Breast epithelium (tissue), 3 donors: ENCODE results near the gene TFB1M.

Experiments
- CTCF ChIP-seq, 3 donors: fragments of 450-650 bp; IDR thresholded peaks; one replicate each; pipeline ENCODE4 v1.5.1; 2016 to 2017; ENCODE audit warnings: antibody characterized with exemption in 3 of 3, mild to moderate bottlenecking in 3 of 3, moderate library complexity in 3 of 3
- POLR2A ChIP-seq: fragments of 450-650 bp; IDR thresholded peaks from one replicate; pipeline ENCODE4 v1.6.1; 2016; ENCODE audit warnings: antibody characterized with exemption, mild to moderate bottlenecking, moderate library complexity
- POLR2AphosphoS5 ChIP-seq, 3 donors: sonication (generic); formaldehyde crosslinking; IDR thresholded peaks; one replicate each; pipeline ENCODE4 v1.6.1; 2017; ENCODE audit warnings: antibody characterized with exemption in 3 of 3

- TF ChIP-seq POLR2AphosphoS5 (IDR thresholded peaks at IDR 0.05) (no peak), POLR2A (no peak), CTCF (IDR thresholded peaks at IDR 0.05) (no peak)
Measured at GRCh38 chr6:155324172-155324571, 9.9 kb upstream of the TFB1M start.
